ENCODE results near the gene ZC3H18. TPM values are rescaled to one million over a fixed set of nuclear protein-coding genes. Genes with fewer than 3 reads are reported as not detected.

Gene ZC3H18
- total RNA-seq, 4 donors from 2014 or later: 8.8 to 19.2 (median 13.5) TPM

DNA sequence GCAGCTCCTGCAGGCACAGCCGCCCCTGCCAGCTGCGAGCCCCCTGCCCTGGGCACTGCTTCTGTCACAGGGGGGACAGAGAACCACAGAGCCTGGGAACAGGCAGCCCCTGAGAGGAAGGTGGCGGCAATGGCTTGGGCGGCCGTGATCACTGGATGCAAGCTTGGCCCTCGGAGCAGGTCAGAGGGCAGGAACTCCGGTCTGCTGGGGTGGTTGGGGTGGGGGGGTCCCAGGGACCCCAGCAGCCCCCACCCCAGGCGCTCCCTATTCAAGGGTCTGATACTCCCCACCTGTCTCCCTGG lies 82.5 kb downstream of the ZC3H18 start:
- TF ChIP-seq, protein P1, sequence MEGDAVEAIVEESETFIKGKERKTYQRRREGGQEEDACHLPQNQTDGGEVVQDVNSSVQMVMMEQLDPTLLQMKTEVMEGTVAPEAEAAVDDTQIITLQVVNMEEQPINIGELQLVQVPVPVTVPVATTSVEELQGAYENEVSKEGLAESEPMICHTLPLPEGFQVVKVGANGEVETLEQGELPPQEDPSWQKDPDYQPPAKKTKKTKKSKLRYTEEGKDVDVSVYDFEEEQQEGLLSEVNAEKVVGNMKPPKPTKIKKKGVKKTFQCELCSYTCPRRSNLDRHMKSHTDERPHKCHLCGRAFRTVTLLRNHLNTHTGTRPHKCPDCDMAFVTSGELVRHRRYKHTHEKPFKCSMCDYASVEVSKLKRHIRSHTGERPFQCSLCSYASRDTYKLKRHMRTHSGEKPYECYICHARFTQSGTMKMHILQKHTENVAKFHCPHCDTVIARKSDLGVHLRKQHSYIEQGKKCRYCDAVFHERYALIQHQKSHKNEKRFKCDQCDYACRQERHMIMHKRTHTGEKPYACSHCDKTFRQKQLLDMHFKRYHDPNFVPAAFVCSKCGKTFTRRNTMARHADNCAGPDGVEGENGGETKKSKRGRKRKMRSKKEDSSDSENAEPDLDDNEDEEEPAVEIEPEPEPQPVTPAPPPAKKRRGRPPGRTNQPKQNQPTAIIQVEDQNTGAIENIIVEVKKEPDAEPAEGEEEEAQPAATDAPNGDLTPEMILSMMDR (IDR thresholded peaks at IDR 0.05; ENCODE audit: low read depth): no peak

DNA sequence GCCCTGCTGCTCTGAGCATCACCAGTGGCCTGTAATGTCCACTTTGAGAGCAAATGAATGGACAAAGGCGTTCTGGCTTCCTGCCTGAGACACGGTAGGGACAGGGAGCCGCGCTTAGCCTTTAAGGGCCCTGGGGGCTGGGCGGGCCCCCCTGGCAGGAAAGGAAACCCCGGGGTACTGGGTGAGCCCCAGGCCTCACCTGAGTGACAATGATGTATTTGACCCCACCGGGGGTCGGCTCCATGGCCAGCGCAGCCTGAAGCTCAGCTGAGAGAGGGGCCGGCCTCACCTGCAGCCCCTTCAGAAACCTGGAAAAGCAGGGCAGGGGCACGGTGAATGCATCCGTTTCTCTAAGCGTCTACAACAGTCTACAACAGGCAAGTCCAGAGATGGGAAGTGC lies 82.9 kb downstream of the ZC3H18 start:
- TF ChIP-seq, protein P1 (IDR thresholded peaks at IDR 0.05; ENCODE audit: low read depth): no peak

GRCh38 chr16:88653596-88654362 lies 83.6 kb downstream of the ZC3H18 start:
- TF ChIP-seq, protein P1 (IDR thresholded peaks at IDR 0.05; ENCODE audit: low read depth): no peak

DNA sequence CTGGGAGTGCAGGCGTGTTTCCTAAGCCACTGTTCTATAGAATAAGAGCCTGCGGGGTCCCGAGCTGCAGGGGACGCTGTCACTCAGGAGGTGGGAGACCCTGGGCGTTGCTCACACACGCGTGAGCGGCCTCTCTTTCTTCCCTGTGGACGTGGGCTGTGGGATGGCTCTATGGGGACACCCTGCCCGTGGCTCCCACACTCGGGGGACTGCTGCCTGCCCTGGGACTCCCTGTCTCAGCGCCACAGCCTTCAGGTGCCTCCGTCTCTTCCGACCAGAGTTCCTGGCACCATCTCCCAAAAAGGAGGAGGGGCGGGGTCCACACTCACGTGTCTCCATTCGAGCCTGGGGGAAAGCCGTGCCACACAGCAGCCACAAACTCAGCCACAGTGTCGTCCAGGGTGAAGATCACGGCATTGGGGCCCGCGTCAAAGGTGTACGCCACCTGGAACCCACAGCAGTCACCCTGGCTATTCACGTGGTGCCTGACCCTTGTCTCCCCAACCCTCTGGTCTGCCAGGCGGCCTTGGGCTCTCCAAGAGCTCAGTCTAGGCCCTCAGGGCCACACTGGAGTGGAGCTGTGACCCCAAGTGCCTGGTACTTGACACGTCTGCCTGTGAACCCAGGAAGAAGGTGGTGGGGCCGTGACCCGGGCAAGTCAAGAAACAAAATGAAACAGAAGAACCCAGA lies 84.3 kb downstream of the ZC3H18 start:
- TF ChIP-seq, protein P1 (IDR thresholded peaks at IDR 0.05; ENCODE audit: low read depth): no peak

GRCh38 chr16:88655053-88655732 lies 85.0 kb downstream of the ZC3H18 start:
- TF ChIP-seq, protein P1 (IDR thresholded peaks at IDR 0.05; ENCODE audit: low read depth): no peak

DNA sequence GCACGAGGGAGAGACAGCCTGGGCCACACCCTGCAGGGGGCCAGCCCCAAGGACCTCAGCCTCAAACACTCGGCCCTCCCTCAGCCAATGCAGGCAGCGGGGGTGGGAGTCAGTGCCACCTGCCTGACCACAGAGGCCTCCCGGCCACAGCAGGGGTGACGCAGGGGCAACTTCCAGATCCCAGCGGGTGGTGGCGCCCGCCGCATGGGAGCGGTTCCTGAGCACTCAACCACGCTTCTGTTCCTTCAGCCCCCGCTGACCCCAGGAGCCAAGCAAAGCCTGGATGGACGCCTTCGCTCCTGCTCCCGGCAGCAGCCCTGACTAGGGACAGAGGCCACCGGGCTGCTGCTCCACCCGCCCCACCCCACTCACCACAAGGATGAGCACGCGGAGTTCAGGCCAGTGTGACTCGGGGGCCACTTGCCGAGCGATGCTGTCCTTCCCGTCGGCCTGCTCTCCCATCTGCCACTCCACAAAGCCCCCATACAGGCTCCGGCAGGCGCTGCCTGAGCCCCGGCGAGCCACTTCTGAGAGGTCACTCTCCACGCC lies 85.6 kb downstream of the ZC3H18 start:
- TF ChIP-seq, protein P1 (IDR thresholded peaks at IDR 0.05; ENCODE audit: low read depth): no peak

Measured in subcutaneous adipose tissue (tissue), 4 donors.